Activated naive CD4-positive, alpha-beta T cell treated with anti-CD3 and anti-CD28 coated beads for 36 hours (primary cell): ENCODE data around the gene MBTPS2. TPM values are rescaled to one million over a fixed set of nuclear protein-coding genes. Genes with fewer than 3 reads are reported as not detected.
"Not testable (repeated sequence)": the region's sequence is repeated elsewhere in the genome, so short reads cannot be mapped to it uniquely, and the experiment has no call there.

Experiments used
- CTCF ChIA-PET: fragments of 350-600 bp; sonication (Branson Sonifier 250); formaldehyde crosslinking; loops from one replicate; lab custom pipeline; 2021; ENCODE audit warnings: antibody characterized with exemption; lab: Charles Lee
- DNase-seq: peaks from one replicate; pipeline ENCODE4 v3.0.0-alpha.2; 2020
- H3K27ac Mint-ChIP-seq: one replicate; pipeline ENCODE4 v1.8.0; 2021; ENCODE audit warnings: mild to moderate bottlenecking, mixed read lengths
- H3K27me3 Mint-ChIP-seq: one replicate; pipeline ENCODE4 v1.8.0; 2021; ENCODE audit warnings: low read depth, mixed read lengths
- H3K36me3 Mint-ChIP-seq: one replicate; pipeline ENCODE4 v1.8.0; 2021; ENCODE audit warnings: low read depth, mixed read lengths
- H3K4me1 Mint-ChIP-seq: one replicate; pipeline ENCODE4 v1.8.0; 2021; ENCODE audit warnings: low read depth, mixed read lengths
- H3K4me3 Mint-ChIP-seq: one replicate; pipeline ENCODE4 v1.8.0; 2021; ENCODE audit warnings: mild to moderate bottlenecking, moderate library complexity, mixed read lengths
- H3K9me3 Mint-ChIP-seq: one replicate; pipeline ENCODE4 v1.8.0; 2021; ENCODE audit warnings: mixed read lengths
- intact Hi-C: fragments of 100-400 bp; cut with micrococcal nuclease; formaldehyde crosslinking; loops from one replicate; pipeline ENCODE4 v1.15.1; 2023
- total RNA-seq, 2 experiments: library from RNA; stranded (reverse); gene quantifications; one replicate each; pipeline ENCODE4 v1.2.3, GENCODE V29; 2021

Gene MBTPS2
- total RNA-seq, result 1 to 10 TPM; 4.7 to 5.4 TPM

GRCh38 chrX:21839334-21840192 is at the start of gene MBTPS2:
TSS of gene MBTPS2 (plus strand) at chrX:21839617. CDS start at chrX:21839735, 118 bp downstream.
- Mint-ChIP-seq H3K27me3 (no peaks in the 10 kb centered on the region), H3K4me3 (peak within 1 kb of the TSS; percentile 81), H3K9me3 (no peaks in the 10 kb centered on the region), H3K36me3 (peaks cover 2% of the 10 kb centered on the region), H3K27ac (peak within 1 kb of the TSS; percentile 92), H3K4me1 (peaks cover 9% of the 10 kb centered on the region)
- CTCF ChIA-PET, result interaction anchor here (0.6 to 0.7 kb wide), 2 partner anchors 89 to 135 kb away, joined by 3 read pairs; no protein-coding TSS in a partner anchor
- intact Hi-C loops, result loop anchor here (1.0 to 10.0 kb wide), 12 partner anchors 88 to 1825 kb away; partner anchors contain the start of genes EIF1AX, KLHL34 and PRDX4
- peak; percentile 86 for DNase-seq

GRCh38 chrX:21798677-21799219 is 40.7 kb upstream of the MBTPS2 start:
- Mint-ChIP-seq H3K4me3 (no peak overlapping the region), H3K27me3 (no peaks in the 10 kb centered on the region), H3K36me3 (no peaks in the 10 kb centered on the region), H3K4me1 (no peaks in the 10 kb centered on the region), H3K9me3 (peaks cover 1% of the 10 kb centered on the region), H3K27ac (no peak overlapping the region)
- CTCF ChIA-PET, result no interaction called here
- intact Hi-C loops, result no loop called here
- DNase-seq, result no peak

GRCh38 chrX:21799767-21800166 is 39.6 kb upstream of the MBTPS2 start:
- no peaks in the 10 kb centered on the region for H3K27me3 Mint-ChIP-seq
- H3K27ac Mint-ChIP-seq, result no peak overlapping the region
- intact Hi-C loops, result no loop called here
- H3K9me3 Mint-ChIP-seq, result peaks cover 1% of the 10 kb centered on the region
- DNase-seq, result no peak
- H3K4me3 Mint-ChIP-seq, result no peak overlapping the region
- H3K4me1 Mint-ChIP-seq, result no peaks in the 10 kb centered on the region
- no peaks in the 10 kb centered on the region for H3K36me3 Mint-ChIP-seq
- CTCF ChIA-PET, result no interaction called here

- no peak overlapping the region for H3K4me3 Mint-ChIP-seq
- H3K27ac Mint-ChIP-seq, result no peak overlapping the region
- no peaks in the 10 kb centered on the region for H3K4me1 Mint-ChIP-seq
- DNase-seq, result no peak
- no peaks in the 10 kb centered on the region for H3K36me3 Mint-ChIP-seq
- CTCF ChIA-PET, result no interaction called here
- H3K27me3 Mint-ChIP-seq, result no peaks in the 10 kb centered on the region
- intact Hi-C loops, result no loop called here
- peaks cover under 1% of the 10 kb centered on the region for H3K9me3 Mint-ChIP-seq
Observed at GRCh38 chrX:21800344-21800770, 39.1 kb upstream of the MBTPS2 start.

DNA sequence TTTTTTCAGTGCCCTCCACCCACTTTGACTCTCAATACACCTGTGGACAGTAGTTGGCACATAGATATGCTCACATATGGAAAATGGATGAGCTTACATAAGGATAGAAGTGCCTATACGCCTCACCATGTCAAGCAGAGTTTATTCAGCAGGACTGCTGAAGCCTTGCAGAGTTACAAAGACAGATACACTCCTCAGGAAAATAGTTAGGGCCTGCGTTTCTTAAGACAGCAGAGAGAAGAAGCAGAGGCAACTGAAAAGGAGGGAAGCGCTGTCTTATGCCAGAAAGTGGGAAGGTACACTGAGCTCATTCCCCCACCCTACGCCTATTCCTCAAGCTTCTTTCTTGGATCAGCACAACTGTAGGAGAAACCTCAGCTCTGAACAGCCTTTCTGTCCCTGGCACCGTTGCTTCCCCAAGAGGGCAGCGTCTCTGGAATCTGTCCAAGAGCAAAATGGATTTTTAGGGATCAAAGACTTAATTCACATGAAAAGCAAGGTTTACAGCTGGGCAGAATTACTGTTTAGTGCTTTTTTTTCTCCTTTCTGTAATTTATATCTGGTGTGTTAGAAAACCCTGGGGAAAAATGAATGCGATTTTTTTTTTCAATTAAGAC is 37.3 kb upstream of the MBTPS2 start:
- Mint-ChIP-seq H3K4me1 (no peaks in the 10 kb centered on the region), H3K27me3 (no peaks in the 10 kb centered on the region), H3K9me3 (no peaks in the 10 kb centered on the region), H3K36me3 (no peaks in the 10 kb centered on the region), H3K4me3 (no peak overlapping the region), H3K27ac (no peak overlapping the region)
- intact Hi-C loops, result no loop called here
- CTCF ChIA-PET, result no interaction called here
- DNase-seq, result no peak

GRCh38 chrX:21802839-21803238 is 36.6 kb upstream of the MBTPS2 start:
- H3K27ac Mint-ChIP-seq, result no peak overlapping the region
- H3K27me3 Mint-ChIP-seq, result no peaks in the 10 kb centered on the region
- H3K9me3 Mint-ChIP-seq, result no peaks in the 10 kb centered on the region
- CTCF ChIA-PET, result no interaction called here
- H3K4me1 Mint-ChIP-seq, result no peaks in the 10 kb centered on the region
- H3K4me3 Mint-ChIP-seq, result no peak overlapping the region
- H3K36me3 Mint-ChIP-seq, result no peaks in the 10 kb centered on the region
- no peak for DNase-seq
- intact Hi-C loops, result no loop called here

- intact Hi-C loops, result no loop called here
- no peak for DNase-seq
- no peaks in the 10 kb centered on the region for H3K9me3 Mint-ChIP-seq
- H3K36me3 Mint-ChIP-seq, result no peaks in the 10 kb centered on the region
- CTCF ChIA-PET, result no interaction called here
- H3K27me3 Mint-ChIP-seq, result no peaks in the 10 kb centered on the region
- H3K4me1 Mint-ChIP-seq, result no peaks in the 10 kb centered on the region
- no peak overlapping the region for H3K4me3 Mint-ChIP-seq
- no peak overlapping the region for H3K27ac Mint-ChIP-seq
Observed at GRCh38 chrX:21806691-21807090, 32.7 kb upstream of the MBTPS2 start.

GRCh38 chrX:21811832-21812231 is 27.6 kb upstream of the MBTPS2 start:
- CTCF ChIA-PET, result no interaction called here
- no peaks in the 10 kb centered on the region for H3K27me3 Mint-ChIP-seq
- DNase-seq, result no peak

GRCh38 chrX:21812628-21813027 is 26.8 kb upstream of the MBTPS2 start:
- Mint-ChIP-seq H3K4me1 (no peaks in the 10 kb centered on the region), H3K27me3 (no peaks in the 10 kb centered on the region), H3K4me3 (no peak overlapping the region), H3K9me3 (no peaks in the 10 kb centered on the region), H3K36me3 (no peaks in the 10 kb centered on the region), H3K27ac (no peak overlapping the region)
- CTCF ChIA-PET, result no interaction called here
- intact Hi-C loops, result no loop called here
- no peak for DNase-seq

More at GRCh38 chrX:21811832-21812231, 27.6 kb upstream of the MBTPS2 start:
- intact Hi-C loops, result no loop called here
- no peaks in the 10 kb centered on the region for H3K4me1 Mint-ChIP-seq
- H3K4me3 Mint-ChIP-seq, result no peak overlapping the region
- H3K36me3 Mint-ChIP-seq, result no peaks in the 10 kb centered on the region
- no peaks in the 10 kb centered on the region for H3K9me3 Mint-ChIP-seq
- H3K27ac Mint-ChIP-seq, result no peak overlapping the region

DNA sequence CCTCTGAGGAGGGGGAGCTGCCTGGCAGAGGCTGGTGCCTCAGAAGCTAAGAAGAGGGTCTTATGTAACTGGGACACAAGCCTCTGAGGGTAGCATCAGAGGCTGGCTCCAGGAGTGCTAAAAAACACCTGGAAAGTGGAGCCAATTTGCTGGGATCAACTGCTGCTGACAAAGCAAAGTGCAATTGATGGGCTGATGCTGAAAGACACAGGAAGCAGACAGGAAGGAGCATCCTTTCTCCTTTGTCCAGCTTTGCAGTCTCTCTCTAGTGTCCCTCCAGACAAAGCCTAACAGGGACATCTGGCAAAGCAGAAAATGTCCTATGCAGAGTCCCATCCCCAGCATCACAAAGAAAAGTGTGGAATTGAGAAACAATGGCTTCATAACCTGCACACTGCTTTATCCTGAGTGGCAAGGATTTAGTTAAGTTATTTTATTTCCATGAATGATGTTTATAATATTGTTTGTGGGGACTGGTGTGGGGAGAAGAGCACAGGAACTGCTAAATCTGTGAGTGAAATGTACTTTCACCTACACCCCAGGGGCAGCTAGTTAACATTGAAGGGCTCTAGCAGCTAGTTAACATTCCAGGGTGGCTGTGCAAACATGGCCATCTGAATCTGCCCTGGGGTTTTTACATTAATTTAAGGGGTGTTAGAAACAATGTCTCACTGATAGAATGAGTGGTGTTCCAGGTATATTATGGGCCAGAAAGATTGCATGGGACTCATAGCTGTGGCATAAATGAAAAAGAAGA is 25.6 kb upstream of the MBTPS2 start:
- intact Hi-C loops, result no loop called here
- no peak overlapping the region for H3K27ac Mint-ChIP-seq
- H3K27me3 Mint-ChIP-seq, result no peaks in the 10 kb centered on the region
- no peak for DNase-seq
- no peaks in the 10 kb centered on the region for H3K9me3 Mint-ChIP-seq
- H3K4me3 Mint-ChIP-seq, result no peak overlapping the region
- H3K36me3 Mint-ChIP-seq, result no peaks in the 10 kb centered on the region
- no peaks in the 10 kb centered on the region for H3K4me1 Mint-ChIP-seq
- CTCF ChIA-PET, result no interaction called here

- intact Hi-C loops, result no loop called here
- CTCF ChIA-PET, result no interaction called here
- no peak overlapping the region for H3K27ac Mint-ChIP-seq
- no peaks in the 10 kb centered on the region for H3K9me3 Mint-ChIP-seq
- no peaks in the 10 kb centered on the region for H3K27me3 Mint-ChIP-seq
- DNase-seq, result no peak
- no peaks in the 10 kb centered on the region for H3K4me1 Mint-ChIP-seq
- no peaks in the 10 kb centered on the region for H3K36me3 Mint-ChIP-seq
- no peak overlapping the region for H3K4me3 Mint-ChIP-seq
Observed at GRCh38 chrX:21816136-21816535, 23.3 kb upstream of the MBTPS2 start.

DNA sequence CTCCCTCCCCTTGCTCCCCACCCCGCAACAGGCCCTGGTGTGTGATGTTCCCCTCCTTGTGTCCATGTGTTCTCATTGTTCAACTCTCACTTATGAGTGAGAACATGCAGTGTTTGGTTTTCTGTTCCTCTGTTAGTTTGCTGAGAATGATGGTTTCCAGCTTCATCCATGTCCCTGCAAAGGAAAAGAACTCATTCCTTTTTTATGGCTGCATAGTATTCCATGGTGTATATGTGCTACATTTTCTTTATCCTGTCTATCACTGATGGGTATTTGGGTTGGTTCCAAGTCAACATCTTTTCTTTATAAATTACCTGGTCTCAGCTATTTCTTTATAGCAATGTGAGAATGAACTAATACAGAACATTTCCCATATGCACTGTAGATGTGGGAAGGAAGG is 19.2 kb upstream of the MBTPS2 start:
- H3K27ac Mint-ChIP-seq, H3K9me3 Mint-ChIP-seq, CTCF ChIA-PET, H3K4me3 Mint-ChIP-seq, H3K27me3 Mint-ChIP-seq, intact Hi-C loops, DNase-seq, H3K4me1 Mint-ChIP-seq, H3K36me3 Mint-ChIP-seq: not testable (repeated sequence)
